HCT116 (cell line): ENCODE data around the gene KCNK4. TPM values are rescaled to one million over a fixed set of nuclear protein-coding genes. Genes with fewer than 3 reads are reported as not detected.

ENCODE experiments used
- ATAC-seq: fragments of 200-7000 bp; cut with Tn5 transposase; 2 replicates; pipeline ENCODE4 v1.9.1; 2020; ENCODE audit warnings: mild to moderate bottlenecking, moderate library complexity
- BruUV-seq: library from RNA; stranded (reverse); fragments of 400-500 nt; replicated peaks from 2 replicates; lab custom pipeline; 2021; lab: Mats Ljungman, UMichigan
- CTCF ChIA-PET: fragments of 300-600 bp; sonication (Branson Sonifier 250); formaldehyde crosslinking; loops from one replicate; lab custom pipeline; 2021; ENCODE audit warnings: antibody characterized with exemption; lab: Charles Lee
- POLR2A ChIA-PET: fragments of 300-600, 350-600 bp; sonication (Branson Sonifier 250); formaldehyde crosslinking; loops from one replicate; lab custom pipeline; 2021; ENCODE audit warnings: antibody characterized with exemption; lab: Charles Lee
- RAD21 ChIA-PET, 2 experiments: fragments of 300-600 bp; sonication (Branson Sonifier 250); formaldehyde crosslinking; loops; one replicate each; lab custom pipeline; 2023; ENCODE audit warnings: low total read pairs in 2 of 2; ENCODE audit not compliant: uncharacterized antibody in 2 of 2, unreplicated experiment in 2 of 2, low non-redundant PET in 1 of 2; lab: Charles Lee
- DNase-seq: peaks from one replicate; pipeline ENCODE4 v3.0.0-alpha.2; 2010; ENCODE audit warnings: low read depth, low spot score
- H2AFZ ChIP-seq: fragments of 200-600 bp; shearing (Covaris generic), sonication (generic); 2 replicates; pipeline ENCODE4 v1.6.1; 2017; ENCODE audit warnings: low read depth, mixed run types, mixed read lengths, antibody characterized with exemption, low read length; ENCODE audit not compliant: poor library complexity, severe bottlenecking
- H3K27ac ChIP-seq: 2 replicates; pipeline ENCODE4 v1.5.1; 2012; ENCODE audit warnings: low read depth, low read length
- H3K27me3 ChIP-seq: fragments of 200-600 bp; sonication (generic); 2 replicates; pipeline ENCODE4 v1.6.1; 2016; ENCODE audit warnings: mixed run types, low read length, mixed read lengths; ENCODE audit not compliant: insufficient read depth
- H3K36me3 ChIP-seq, 2 experiments: fragments of 200-500 bp in 1 of 2; fragments of 200-600 bp in 1 of 2; sonication (Bioruptor generic) in 1 of 2; sonication (generic) in 1 of 2; 2 replicates each; pipeline versions ENCODE4 v1.5.1 to v1.6.1; 2014 to 2016; ENCODE audit warnings: low read length in 2 of 2, inconsistent platforms in 1 of 2, mixed read lengths in 1 of 2, mixed run types in 1 of 2; ENCODE audit not compliant: insufficient read depth in 2 of 2, control insufficient read depth in 1 of 2
- H3K4me1 ChIP-seq, 2 experiments: fragments of 200-600 bp in 1 of 2; sonication (generic) in 1 of 2; 2 replicates each; pipeline versions ENCODE4 v1.5.1 to v1.6.1; 2012 to 2017; ENCODE audit warnings: low read length in 2 of 2, inconsistent platforms in 1 of 2, mild to moderate bottlenecking in 1 of 2, mixed read lengths in 1 of 2, mixed run types in 1 of 2, moderate library complexity in 1 of 2; ENCODE audit not compliant: insufficient read depth in 2 of 2, control insufficient read depth in 1 of 2
- H3K4me2 ChIP-seq: fragments of 200-600 bp; sonication (generic); 2 replicates; pipeline ENCODE4 v1.6.1; 2017; ENCODE audit warnings: mixed run types, low read length, mixed read lengths
- H3K4me3 ChIP-seq, 2 experiments: fragments of 200-600 bp in 1 of 2; sonication (generic) in 1 of 2; replicated peaks in 1 of 2; 2 replicates each; pipeline ENCODE4 v1.5.1; 2011 to 2016; ENCODE audit warnings: low read length in 2 of 2, control low read depth in 1 of 2, low read depth in 1 of 2, mild to moderate bottlenecking in 1 of 2, mixed read lengths in 1 of 2, mixed run types in 1 of 2
- H3K79me2 ChIP-seq: fragments of 200-600 bp; sonication (generic); 2 replicates; pipeline ENCODE4 v1.6.1; 2017; ENCODE audit warnings: mild to moderate bottlenecking, mixed run types, low read length, moderate library complexity, mixed read lengths; ENCODE audit not compliant: insufficient read depth
- H3K9ac ChIP-seq: fragments of 200-600 bp; sonication (generic); 2 replicates; pipeline ENCODE4 v1.6.1; 2016; ENCODE audit warnings: low read length, mixed read lengths
- H3K9me2 ChIP-seq: fragments of 200-600 bp; sonication (generic), shearing (Covaris generic); 2 replicates; pipeline ENCODE4 v1.6.1; 2017; ENCODE audit warnings: mixed run types, mild to moderate bottlenecking, moderate library complexity; ENCODE audit not compliant: insufficient read depth
- H3K9me3 ChIP-seq, 2 experiments: fragments of 200-500 bp in 1 of 2; fragments of 200-600 bp in 1 of 2; sonication (Bioruptor generic) in 1 of 2; sonication (generic) in 1 of 2; 2 replicates each; pipeline ENCODE4 v1.6.1; 2014 to 2017; ENCODE audit warnings: low read length in 2 of 2, mixed read lengths in 2 of 2, inconsistent platforms in 1 of 2, low read depth in 1 of 2, mild to moderate bottlenecking in 1 of 2, mixed run types in 1 of 2, moderate library complexity in 1 of 2; ENCODE audit not compliant: control insufficient read depth in 1 of 2, insufficient read depth in 1 of 2
- H4K20me1 ChIP-seq: fragments of 200-600 bp; sonication (generic), shearing (Covaris generic); 2 replicates; pipeline ENCODE4 v1.6.1; 2017; ENCODE audit warnings: mixed run types, mild to moderate bottlenecking, moderate library complexity; ENCODE audit not compliant: insufficient read depth
- CBX3 ChIP-seq: IDR thresholded peaks from 2 replicates; pipeline ENCODE4 v1.6.1; 2012; ENCODE audit warnings: low read depth
- EZH2 ChIP-seq: fragments of 200-600 bp; sonication (generic); IDR thresholded peaks from 2 replicates; pipeline ENCODE4 v1.6.1; 2017; ENCODE audit warnings: antibody characterized with exemption, mixed run types
- MAX ChIP-seq: IDR thresholded peaks from 2 replicates; pipeline ENCODE4 v1.6.1; 2012
- POLR2A ChIP-seq: IDR thresholded peaks from 2 replicates; pipeline ENCODE4 v1.7.0; 2011; ENCODE audit warnings: borderline replicate concordance; ENCODE audit not compliant: insufficient read depth, insufficient read length; ENCODE audit errors: extremely low read depth
- RAD21 ChIP-seq: IDR thresholded peaks from 2 replicates; pipeline ENCODE4 v1.6.1; 2012; ENCODE audit warnings: low read depth, mild to moderate bottlenecking
- YY1 ChIP-seq: IDR thresholded peaks from 2 replicates; pipeline ENCODE4 v1.6.1; 2011; ENCODE audit warnings: low read length, low read depth, moderate library complexity, mild to moderate bottlenecking; ENCODE audit not compliant: insufficient replicate concordance; ENCODE audit errors: extremely low read depth
- ZNF274 ChIP-seq: fragments of 200-500 bp; sonication (Bioruptor generic); IDR thresholded peaks from 2 replicates; pipeline ENCODE4 v1.6.1; 2014; ENCODE audit warnings: mild to moderate bottlenecking, low read depth, low read length, inconsistent platforms
- intact Hi-C: fragments of 100-400 bp; cut with micrococcal nuclease; formaldehyde crosslinking; loops from 2 replicates; pipeline ENCODE4 v1.10.0; 2022
- total RNA-seq: library from RNA; stranded (reverse); gene quantifications from one replicate; pipeline ENCODE4 v1.2.1, GENCODE V29; 2021; ENCODE audit not compliant: unreplicated experiment

The KCNK4 gene
- total RNA-seq, 1 experiment from 2014 or later = not detected

- intact Hi-C loops = no loop called here
- DNase-seq (no peak), ATAC-seq (no peak)
- H3K9me2 ChIP-seq = no peaks in the 10 kb centered on the region
- no peaks in the 10 kb centered on the region for H3K9me3 ChIP-seq
- TF ChIP-seq MAX (no peak), YY1 (no peak), POLR2A (no peak), EZH2 (no peak), RAD21 (no peak), ZNF274 (no peak), CBX3 (no peak)
- no peak overlapping the region for H2AFZ ChIP-seq
- POLR2A ChIA-PET = no interaction called here
- H3K79me2 ChIP-seq = no peaks in the 10 kb centered on the region
- H4K20me1 ChIP-seq = no peaks in the 10 kb centered on the region
- no peak overlapping the region for H3K4me3 ChIP-seq
- no peaks in the 10 kb centered on the region for H3K27me3 ChIP-seq
- CTCF ChIA-PET = no interaction called here
- H3K36me3 ChIP-seq = no peaks in the 10 kb centered on the region
- no peak overlapping the region for H3K4me2 ChIP-seq
- RAD21 ChIA-PET = no interaction called here
- BruUV-seq = no TSS peak
- H3K27ac ChIP-seq = no peak overlapping the region
- no peak overlapping the region for H3K9ac ChIP-seq
- peaks cover 6 to 40% of the 10 kb centered on the region in 2 experiments; a peak in 3 of 4 replicates for H3K4me1 ChIP-seq
Observed at GRCh38 chr11:64298966-64299846, 8.1 kb downstream of the KCNK4 start.
